Measurements from ENCODE around the gene PCLO. TPM values are rescaled to one million over a fixed set of nuclear protein-coding genes. Genes with fewer than 3 reads are reported as not detected.
A peak's percentile ranks its signal among the peaks of the same experiment; 100 is the strongest.

The PCLO gene
- total RNA-seq, 2 donors from 2014 or later: 3.2 to 4.2 TPM

DNA sequence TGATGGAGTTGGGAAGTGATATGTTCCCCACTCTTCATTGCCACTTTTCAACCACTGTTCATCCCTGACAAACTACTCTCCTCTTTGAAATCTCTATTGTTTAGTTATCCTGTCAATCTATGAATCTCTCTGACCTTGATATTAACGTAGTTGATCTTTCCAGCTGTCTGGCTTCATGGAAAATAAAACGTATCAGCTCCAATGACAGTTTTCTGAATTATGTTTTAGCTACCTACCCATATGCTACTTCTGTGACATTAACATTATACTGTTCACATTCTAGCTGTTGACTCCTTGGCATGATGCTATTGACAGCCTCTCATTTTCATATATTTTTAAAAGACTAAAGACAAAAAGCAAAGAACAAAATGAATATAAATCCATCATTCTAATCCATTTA is 53.3 kb downstream of the PCLO start:
- 68 to 86% methylated on average over 2 of the region's 2 CpGs for WGBS, 2 experiments (ENCODE audit: insufficient coverage in 1 of 2, insufficient read length in 1 of 2)
- TF ChIP-seq, protein P1, sequence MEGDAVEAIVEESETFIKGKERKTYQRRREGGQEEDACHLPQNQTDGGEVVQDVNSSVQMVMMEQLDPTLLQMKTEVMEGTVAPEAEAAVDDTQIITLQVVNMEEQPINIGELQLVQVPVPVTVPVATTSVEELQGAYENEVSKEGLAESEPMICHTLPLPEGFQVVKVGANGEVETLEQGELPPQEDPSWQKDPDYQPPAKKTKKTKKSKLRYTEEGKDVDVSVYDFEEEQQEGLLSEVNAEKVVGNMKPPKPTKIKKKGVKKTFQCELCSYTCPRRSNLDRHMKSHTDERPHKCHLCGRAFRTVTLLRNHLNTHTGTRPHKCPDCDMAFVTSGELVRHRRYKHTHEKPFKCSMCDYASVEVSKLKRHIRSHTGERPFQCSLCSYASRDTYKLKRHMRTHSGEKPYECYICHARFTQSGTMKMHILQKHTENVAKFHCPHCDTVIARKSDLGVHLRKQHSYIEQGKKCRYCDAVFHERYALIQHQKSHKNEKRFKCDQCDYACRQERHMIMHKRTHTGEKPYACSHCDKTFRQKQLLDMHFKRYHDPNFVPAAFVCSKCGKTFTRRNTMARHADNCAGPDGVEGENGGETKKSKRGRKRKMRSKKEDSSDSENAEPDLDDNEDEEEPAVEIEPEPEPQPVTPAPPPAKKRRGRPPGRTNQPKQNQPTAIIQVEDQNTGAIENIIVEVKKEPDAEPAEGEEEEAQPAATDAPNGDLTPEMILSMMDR (conservative IDR thresholded peaks at IDR 0.05): no peak
- no peaks in the 10 kb centered on the region for H3K9me3 Mint-ChIP-seq

DNA sequence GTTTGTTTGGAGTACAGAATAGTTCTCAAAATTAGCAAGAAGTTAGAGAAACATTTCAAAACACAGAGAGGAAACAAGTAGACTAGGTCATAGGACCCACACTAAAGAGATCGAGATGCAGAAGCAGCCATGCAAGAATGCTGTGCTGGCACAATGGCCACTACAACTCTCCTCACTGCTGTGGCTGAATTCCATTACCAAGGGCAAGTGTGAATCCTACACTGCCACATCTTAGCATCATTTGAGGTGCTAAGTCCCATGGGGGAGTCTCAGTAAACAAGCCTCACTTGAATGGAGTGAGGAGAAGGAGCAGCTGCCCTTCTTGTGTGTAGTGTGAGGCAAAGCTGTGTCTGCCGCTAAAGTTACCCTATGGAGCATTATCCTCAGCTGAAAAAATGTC is 56.7 kb downstream of the PCLO start:
- H3K27ac Mint-ChIP-seq: no peak overlapping the region
- Histone ChIP-seq H3K27me3 (ENCODE audit: control insufficient read depth, insufficient read depth, low read length, poor library complexity, severe bottlenecking) (no peaks in the 10 kb centered on the region), H3K27ac (ENCODE audit: low read depth, low read length) (no peak overlapping the region), H3K9me3 (ENCODE audit: control insufficient read depth, low read length) (no peaks in the 10 kb centered on the region), H3K36me3 (ENCODE audit: control insufficient read depth, insufficient read depth, low read length) (no peaks in the 10 kb centered on the region), H3K4me1 (ENCODE audit: control insufficient read depth, insufficient read depth, low read length) (no peaks in the 10 kb centered on the region), H3K4me3 (ENCODE audit: low read length) (no peak overlapping the region), H3K9ac (ENCODE audit: extremely low read depth, low read length, poor library complexity, severe bottlenecking) (no peak overlapping the region)
- TF ChIP-seq, protein P1 (conservative IDR thresholded peaks at IDR 0.05): no peak
- WGBS, 2 experiments (ENCODE audit: insufficient coverage in 1 of 2, insufficient read length in 1 of 2): 81 to 83% methylated on average over 2 of the region's 2 CpGs
- peak; percentile 73 for DNase-seq
- no peaks in the 10 kb centered on the region for H3K27me3 Mint-ChIP-seq (ENCODE audit: insufficient read depth)
- no peaks in the 10 kb centered on the region for H3K36me3 Mint-ChIP-seq (ENCODE audit: low read depth)
- peaks cover 5% of the 10 kb centered on the region for H3K4me1 Mint-ChIP-seq
- no peaks in the 10 kb centered on the region for H3K9me3 Mint-ChIP-seq
- no peak overlapping the region for H3K4me3 Mint-ChIP-seq

More for the DNA sequence above, 53.3 kb downstream of the PCLO start:
- Histone ChIP-seq H3K27me3 (ENCODE audit: control insufficient read depth, insufficient read depth, low read length, poor library complexity, severe bottlenecking) (no peaks in the 10 kb centered on the region), H3K27ac (ENCODE audit: low read depth, low read length) (no peak overlapping the region), H3K9me3 (ENCODE audit: control insufficient read depth, low read length) (no peaks in the 10 kb centered on the region), H3K36me3 (ENCODE audit: control insufficient read depth, insufficient read depth, low read length) (no peaks in the 10 kb centered on the region), H3K4me3 (ENCODE audit: low read length) (no peak overlapping the region), H3K9ac (ENCODE audit: extremely low read depth, low read length, poor library complexity, severe bottlenecking) (no peak overlapping the region), H3K4me1 (ENCODE audit: control insufficient read depth, insufficient read depth, low read length) (no peaks in the 10 kb centered on the region)
- Mint-ChIP-seq H3K4me3 (no peak overlapping the region), H3K36me3 (ENCODE audit: low read depth) (no peaks in the 10 kb centered on the region), H3K27me3 (ENCODE audit: insufficient read depth) (no peaks in the 10 kb centered on the region), H3K4me1 (peaks cover 7% of the 10 kb centered on the region), H3K27ac (no peak overlapping the region)
- no peak for DNase-seq

DNA sequence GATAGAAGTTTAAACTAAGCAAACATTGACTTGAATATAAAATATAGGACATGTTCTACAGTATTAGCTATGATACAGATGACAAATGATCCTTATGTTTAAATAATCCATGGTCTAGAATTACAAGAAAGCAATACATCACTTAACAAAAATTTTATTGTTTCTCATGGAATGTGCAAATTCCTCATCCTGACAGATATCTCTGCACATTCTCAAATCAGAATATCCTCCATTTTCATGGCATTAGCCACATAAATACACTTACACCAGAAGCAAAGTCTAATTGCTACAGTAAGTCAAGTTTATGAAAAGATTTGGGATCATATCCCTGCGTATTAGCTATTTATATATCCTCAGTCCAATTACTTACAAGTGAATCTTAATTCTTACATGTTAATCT is 57.6 kb downstream of the PCLO start:
- H3K27ac Mint-ChIP-seq: no peak overlapping the region

More for the DNA sequence above, 57.6 kb downstream of the PCLO start:
- H3K4me3 ChIP-seq (ENCODE audit: low read length): no peak overlapping the region
- 100% methylated on average over 1 of the region's 1 CpG; no CpG with 5 or more reads in 1 of the 2 experiments for WGBS, 2 experiments (ENCODE audit: insufficient coverage in 1 of 2, insufficient read length in 1 of 2)
- Mint-ChIP-seq H3K9me3 (no peaks in the 10 kb centered on the region), H3K4me3 (no peak overlapping the region), H3K36me3 (ENCODE audit: low read depth) (no peaks in the 10 kb centered on the region), H3K27me3 (ENCODE audit: insufficient read depth) (no peaks in the 10 kb centered on the region), H3K4me1 (peaks cover 5% of the 10 kb centered on the region)
- no peaks in the 10 kb centered on the region for H3K4me1 ChIP-seq (ENCODE audit: control insufficient read depth, insufficient read depth, low read length)
- no peak overlapping the region for H3K27ac ChIP-seq (ENCODE audit: low read depth, low read length)
- H3K36me3 ChIP-seq (ENCODE audit: control insufficient read depth, insufficient read depth, low read length): no peaks in the 10 kb centered on the region
- H3K27me3 ChIP-seq (ENCODE audit: control insufficient read depth, insufficient read depth, low read length, poor library complexity, severe bottlenecking): no peaks in the 10 kb centered on the region
- no peaks in the 10 kb centered on the region for H3K9me3 ChIP-seq (ENCODE audit: control insufficient read depth, low read length)
- TF ChIP-seq, protein P1 (conservative IDR thresholded peaks at IDR 0.05): no peak
- no peak overlapping the region for H3K9ac ChIP-seq (ENCODE audit: extremely low read depth, low read length, poor library complexity, severe bottlenecking)
- DNase-seq: no peak
